NCI-H1436 treated with DMSO at 0.1 percent for 48 hours (cell line): ENCODE data around the gene RASSF4.

Experiments
- DNase-seq: peaks from one replicate; lab custom pipeline; 2025; lab: John Stamatoyannopoulos, UW

The RASSF4 gene

GRCh38 chr10:44990302-44990655 lies 30.7 kb downstream of the RASSF4 start:
- DNase-seq: no peak

GRCh38 chr10:44990965-44991364 lies 31.4 kb downstream of the RASSF4 start:
- no peak for DNase-seq

GRCh38 chr10:44991571-44991970 lies 32.0 kb downstream of the RASSF4 start:
- DNase-seq: no peak

- DNase-seq: no peak
These were observed 32.6 kb downstream of the RASSF4 start for GRCh38 chr10:44992070-44992731.

GRCh38 chr10:44992732-44993225 lies 33.2 kb downstream of the RASSF4 start:
- no peak for DNase-seq

GRCh38 chr10:44993226-44993921 lies 33.8 kb downstream of the RASSF4 start:
- DNase-seq: no peak

GRCh38 chr10:44993922-44994751 lies 34.5 kb downstream of the RASSF4 start:
- DNase-seq: no peak

- DNase-seq: no peak
These were observed 35.3 kb downstream of the RASSF4 start for GRCh38 chr10:44994752-44995530.

- DNase-seq: no peak
These were observed 35.9 kb downstream of the RASSF4 start for GRCh38 chr10:44995581-44995913.

GRCh38 chr10:44995914-44996669 lies 36.5 kb downstream of the RASSF4 start:
- no peak for DNase-seq

- no peak for DNase-seq
These were observed 37.6 kb downstream of the RASSF4 start for GRCh38 chr10:44997105-44997748.

- no peak for DNase-seq
These were observed 38.6 kb downstream of the RASSF4 start for GRCh38 chr10:44998146-44998631.

GRCh38 chr10:45000138-45000751 lies 40.6 kb downstream of the RASSF4 start:
- no peak for DNase-seq

- no peak for DNase-seq
These were observed 41.3 kb downstream of the RASSF4 start, which contains the start of gene ZNF22 for GRCh38 chr10:45000752-45001380. ZNF22 (plus strand) TSS chr10:45000923; CDS start chr10:45003369, 2,446 bp downstream.

GRCh38 chr10:45001381-45002148 lies 42.0 kb downstream of the RASSF4 start:
- DNase-seq: no peak

- DNase-seq: no peak
These were observed 43.9 kb downstream of the RASSF4 start for GRCh38 chr10:45003432-45004000.

- DNase-seq: no peak
These were observed 45.1 kb downstream of the RASSF4 start for GRCh38 chr10:45004661-45005060.

- DNase-seq: no peak
These were observed 45.7 kb downstream of the RASSF4 start for GRCh38 chr10:45005284-45005683.
